HL-60/S4 treated with phorbol 12-myristate 13-acetate at 8.2 ng/mL for 4 days and 3 days (cell line): ENCODE measurements around the gene MYO9A.

Source experiments
- in situ Hi-C: fragments of 300-500 bp; cut with MboI; formaldehyde crosslinking; loops from 2 replicates; pipeline ENCODE4 v1.15.0; 2022; ENCODE audit warnings: low sequenced_read_pairs

The MYO9A gene

GRCh38 chr15:71971905-71972304, 146.0 kb downstream of the MYO9A start:
- in situ Hi-C loops, result no loop called here

GRCh38 chr15:71970435-71970834, 147.5 kb downstream of the MYO9A start:
- in situ Hi-C loops, result no loop called here

GRCh38 chr15:71962537-71962936, 155.4 kb downstream of the MYO9A start:
- in situ Hi-C loops, result no loop called here

GRCh38 chr15:71957026-71957425, 160.9 kb downstream of the MYO9A start:
- in situ Hi-C loops, result no loop called here

GRCh38 chr15:71951134-71951533, 166.8 kb downstream of the MYO9A start:
- in situ Hi-C loops, result no loop called here

- in situ Hi-C loops, result no loop called here
Observed at GRCh38 chr15:71945012-71945411, 172.9 kb downstream of the MYO9A start.

- in situ Hi-C loops, result no loop called here
Observed at GRCh38 chr15:71943806-71944205, 174.1 kb downstream of the MYO9A start.

- in situ Hi-C loops, result no loop called here
Observed at GRCh38 chr15:71939981-71940588, 177.9 kb downstream of the MYO9A start.

GRCh38 chr15:71937650-71938311, 180.2 kb downstream of the MYO9A start:
- in situ Hi-C loops, result no loop called here

GRCh38 chr15:71934446-71934845, 183.5 kb downstream of the MYO9A start:
- in situ Hi-C loops, result no loop called here

GRCh38 chr15:71932689-71933088, 185.3 kb downstream of the MYO9A start:
- in situ Hi-C loops, result no loop called here

- in situ Hi-C loops, result no loop called here
Observed at GRCh38 chr15:71931261-71931660, 186.7 kb downstream of the MYO9A start.

GRCh38 chr15:71925145-71925544, 192.8 kb downstream of the MYO9A start:
- in situ Hi-C loops, result no loop called here

GRCh38 chr15:71921191-71921590, 196.8 kb downstream of the MYO9A start:
- in situ Hi-C loops, result no loop called here

- in situ Hi-C loops, result no loop called here
Observed at GRCh38 chr15:71920573-71920972, 197.4 kb downstream of the MYO9A start.

- in situ Hi-C loops, result no loop called here
Observed at GRCh38 chr15:71916834-71917233, 201.1 kb downstream of the MYO9A start.

- in situ Hi-C loops, result no loop called here
Observed at GRCh38 chr15:71914092-71914491, 203.9 kb downstream of the MYO9A start.

- in situ Hi-C loops, result loop anchor here (25.0 kb wide), 1 partner anchor 88 kb away; no protein-coding TSS in a partner anchor
Observed at GRCh38 chr15:71899674-71900073, 218.3 kb downstream of the MYO9A start.

GRCh38 chr15:71893691-71894090, 224.3 kb downstream of the MYO9A start:
- in situ Hi-C loops, result loop anchor here (25.0 kb wide), 1 partner anchor 94 kb away; no protein-coding TSS in a partner anchor

- in situ Hi-C loops, result loop anchor here (25.0 kb wide), 1 partner anchor 95 kb away; no protein-coding TSS in a partner anchor
Observed at GRCh38 chr15:71892335-71892734, 225.6 kb downstream of the MYO9A start.

GRCh38 chr15:71891026-71891425, 226.9 kb downstream of the MYO9A start:
- in situ Hi-C loops, result loop anchor here (25.0 kb wide), 1 partner anchor 96 kb away; no protein-coding TSS in a partner anchor

GRCh38 chr15:71889947-71890346, 228.0 kb downstream of the MYO9A start:
- in situ Hi-C loops, result loop anchor here (25.0 kb wide), 1 partner anchor 97 kb away; no protein-coding TSS in a partner anchor
